Cardiac septum (tissue), 1 donor: ENCODE data around the gene VSIG10L. TPM values are rescaled to one million over a fixed set of nuclear protein-coding genes. Genes with fewer than 3 reads are reported as not detected.

Source experiments
- DNase-seq: peaks from one replicate; pipeline ENCODE4 v3.0.0-alpha.2; 2020; ENCODE audit warnings: low spot score
- intact Hi-C: fragments of 100-400 bp; cut with DNase I; formaldehyde crosslinking; loops from one replicate; pipeline ENCODE4 v1.14.0; 2022
- total RNA-seq: library from RNA; stranded (reverse); fragmentation: NEBNext Ultra II Directional; extraction: Animal tissue kit (Norgen Biotek cat#: 25700); gene quantifications from one replicate; pipeline ENCODE4 v1.2.1, GENCODE V29; 2021
- donor health status: DM: no; HTN: no; CAD: no.

The VSIG10L gene
- total RNA-seq, 1 donor from 2014 or later: 0.86 TPM

GRCh38 chr19:51294211-51294976 lies 47.5 kb downstream of the VSIG10L start:
- intact Hi-C loops: no loop called here
- DNase-seq: no peak

- DNase-seq: no peak
- intact Hi-C loops: no loop called here
These were observed 48.2 kb downstream of the VSIG10L start for GRCh38 chr19:51293571-51294210.

GRCh38 chr19:51292971-51293370 lies 49.0 kb downstream of the VSIG10L start:
- no peak for DNase-seq
- intact Hi-C loops: no loop called here

GRCh38 chr19:51289635-51290034 lies 52.3 kb downstream of the VSIG10L start:
- intact Hi-C loops: no loop called here
- DNase-seq: no peak

GRCh38 chr19:51285682-51286081 lies 56.3 kb downstream of the VSIG10L start:
- no peak for DNase-seq

GRCh38 chr19:51282335-51282734 lies 59.6 kb downstream of the VSIG10L start:
- DNase-seq: no peak
- intact Hi-C loops: no loop called here

More at GRCh38 chr19:51285682-51286081, 56.3 kb downstream of the VSIG10L start:
- intact Hi-C loops: no loop called here

Other genes starting within 250 kb of the VSIG10L start
- 4.2 TPM for gene CTU1, start 233.7 kb downstream of the VSIG10L start, total RNA-seq
- 1.4 TPM for gene SIGLEC9, start 217.2 kb downstream of the VSIG10L start, total RNA-seq
- gene SIGLEC7, start 199.8 kb downstream of the VSIG10L start, total RNA-seq: 0.70 TPM
- 1.4 TPM for gene CD33, start 117.1 kb downstream of the VSIG10L start, total RNA-seq
- gene SIGLECL1, start 91.1 kb downstream of the VSIG10L start, total RNA-seq: not detected
- gene IGLON5, start 30.5 kb downstream of the VSIG10L start, total RNA-seq: not detected
- gene ETFB, start 24.2 kb upstream of the VSIG10L start, total RNA-seq: 180 TPM
- gene CLDND2, start 26.9 kb upstream of the VSIG10L start, total RNA-seq: 1.0 TPM
- gene NKG7, start 30.5 kb upstream of the VSIG10L start, total RNA-seq: 3.6 TPM
- gene LIM2, start 45.8 kb upstream of the VSIG10L start, total RNA-seq: not detected
- not detected for gene C19orf84, start 48.5 kb upstream of the VSIG10L start, total RNA-seq
- gene SIGLEC10, start 75.5 kb upstream of the VSIG10L start, total RNA-seq: 0.30 TPM
- not detected for gene SIGLEC8, start 116.3 kb upstream of the VSIG10L start, total RNA-seq
- not detected for gene CEACAM18, start 136.4 kb upstream of the VSIG10L start, total RNA-seq
- not detected for gene SIGLEC12, start 159.7 kb upstream of the VSIG10L start, total RNA-seq
- 0.22 TPM for gene SIGLEC6, start 189.5 kb upstream of the VSIG10L start, total RNA-seq
- 7.8 TPM for gene ZNF175, start 229.1 kb upstream of the VSIG10L start, total RNA-seq